ENCODE results near the gene DYNC2LI1.

DNA sequence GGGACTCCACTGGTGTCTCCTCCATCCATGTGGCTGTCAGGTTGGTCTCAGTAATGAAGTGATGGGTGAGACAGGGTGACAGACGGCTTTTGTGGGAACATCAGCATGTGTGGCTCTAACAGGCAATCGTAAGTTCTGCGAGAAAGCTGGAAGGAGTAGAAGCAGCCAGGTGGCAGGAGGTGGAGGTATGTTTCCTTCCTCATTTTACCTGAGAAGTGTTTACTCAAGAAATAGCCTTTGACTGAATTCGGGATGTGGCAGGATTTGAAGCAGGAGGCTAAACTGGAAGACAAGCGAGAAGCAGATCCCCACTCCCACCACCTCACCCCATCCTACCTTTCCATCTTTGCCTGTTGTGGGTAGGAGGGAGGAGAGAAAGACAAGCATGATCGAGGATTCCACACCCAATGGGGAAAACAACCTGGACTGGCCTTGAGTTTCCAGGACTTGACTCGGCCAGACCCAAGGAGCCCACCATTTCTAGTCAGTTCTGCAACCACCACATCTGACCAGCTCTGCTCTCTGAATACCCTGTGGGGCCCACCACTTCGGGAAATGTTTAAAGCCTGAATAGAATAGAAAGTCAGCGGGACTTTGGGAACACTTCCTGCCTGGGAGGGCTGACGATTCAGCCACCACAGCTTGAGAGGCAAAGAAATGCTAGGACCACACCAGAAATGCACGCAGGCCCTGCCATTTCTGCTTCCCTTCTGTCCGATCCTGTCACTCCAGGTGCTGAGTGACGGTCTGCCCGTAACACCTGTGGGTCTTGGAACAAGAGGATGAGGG is 66.1 kb downstream of the DYNC2LI1 start:
- TF ChIP-seq, protein P1, sequence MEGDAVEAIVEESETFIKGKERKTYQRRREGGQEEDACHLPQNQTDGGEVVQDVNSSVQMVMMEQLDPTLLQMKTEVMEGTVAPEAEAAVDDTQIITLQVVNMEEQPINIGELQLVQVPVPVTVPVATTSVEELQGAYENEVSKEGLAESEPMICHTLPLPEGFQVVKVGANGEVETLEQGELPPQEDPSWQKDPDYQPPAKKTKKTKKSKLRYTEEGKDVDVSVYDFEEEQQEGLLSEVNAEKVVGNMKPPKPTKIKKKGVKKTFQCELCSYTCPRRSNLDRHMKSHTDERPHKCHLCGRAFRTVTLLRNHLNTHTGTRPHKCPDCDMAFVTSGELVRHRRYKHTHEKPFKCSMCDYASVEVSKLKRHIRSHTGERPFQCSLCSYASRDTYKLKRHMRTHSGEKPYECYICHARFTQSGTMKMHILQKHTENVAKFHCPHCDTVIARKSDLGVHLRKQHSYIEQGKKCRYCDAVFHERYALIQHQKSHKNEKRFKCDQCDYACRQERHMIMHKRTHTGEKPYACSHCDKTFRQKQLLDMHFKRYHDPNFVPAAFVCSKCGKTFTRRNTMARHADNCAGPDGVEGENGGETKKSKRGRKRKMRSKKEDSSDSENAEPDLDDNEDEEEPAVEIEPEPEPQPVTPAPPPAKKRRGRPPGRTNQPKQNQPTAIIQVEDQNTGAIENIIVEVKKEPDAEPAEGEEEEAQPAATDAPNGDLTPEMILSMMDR (IDR thresholded peaks at IDR 0.05; ENCODE audit: insufficient read depth, low read depth, low read length): no peak
- TF ChIP-seq EZH2 (IDR thresholded peaks at IDR 0.05; ENCODE audit: insufficient read depth, low read length): no peak
